Panc1 (cell line): ENCODE measurements around the gene KNCN. TPM values are rescaled to one million over a fixed set of nuclear protein-coding genes. Genes with fewer than 3 reads are reported as not detected.

Experiments
- ATAC-seq: fragments of 200-7000 bp; cut with Tn5 transposase; 2 replicates; pipeline ENCODE4 v1.9.1; 2020; ENCODE audit warnings: mild to moderate bottlenecking, moderate library complexity
- BruUV-seq: library from RNA; stranded (reverse); fragments of 400-500 nt; replicated peaks from 2 replicates; lab custom pipeline; 2021; lab: Mats Ljungman, UMichigan
- CTCF ChIA-PET: fragments of 300-600 bp; sonication (Branson Sonifier 250); formaldehyde crosslinking; loops from one replicate; lab custom pipeline; 2022; ENCODE audit warnings: antibody characterized with exemption; lab: Charles Lee
- POLR2A ChIA-PET: fragments of 300-600 bp; sonication (Branson Sonifier 250); formaldehyde crosslinking; loops from one replicate; lab custom pipeline; 2022; ENCODE audit warnings: antibody characterized with exemption; lab: Charles Lee
- DNase-seq: peaks from one replicate; pipeline ENCODE4 v3.0.0-alpha.2; 2010; ENCODE audit warnings: low read depth, low spot score
- H3K27ac ChIP-seq: 2 replicates; pipeline ENCODE4 v1.5.1; 2011; ENCODE audit warnings: mild to moderate bottlenecking, low read length, inconsistent platforms
- H3K27me3 ChIP-seq: fragments of 200-500 bp; sonication (Bioruptor generic); 2 replicates; pipeline ENCODE4 v1.6.0; 2014; ENCODE audit warnings: low read length, inconsistent platforms; ENCODE audit not compliant: control insufficient read depth, insufficient read depth
- H3K36me3 ChIP-seq: fragments of 200-500 bp; sonication (Bioruptor generic); 2 replicates; pipeline ENCODE4 v1.5.1; 2014; ENCODE audit warnings: inconsistent platforms, mild to moderate bottlenecking, low read length, moderate library complexity; ENCODE audit not compliant: control insufficient read depth, insufficient read depth
- H3K4me1 ChIP-seq: 2 replicates; pipeline ENCODE4 v1.5.1; 2011; ENCODE audit warnings: inconsistent platforms, mild to moderate bottlenecking, low read length, moderate library complexity; ENCODE audit not compliant: control insufficient read depth, insufficient read depth
- H3K4me3 ChIP-seq, 2 experiments: 2 replicates each; pipeline ENCODE4 v1.5.1; 2011 to 2012; ENCODE audit warnings: low read depth in 2 of 2, low read length in 2 of 2, mild to moderate bottlenecking in 2 of 2, inconsistent platforms in 1 of 2, moderate library complexity in 1 of 2
- H3K9me3 ChIP-seq: fragments of 200-500 bp; sonication (Bioruptor generic); 2 replicates; pipeline ENCODE4 v1.5.1; 2014; ENCODE audit warnings: low read depth, mild to moderate bottlenecking, inconsistent platforms, low read length, moderate library complexity; ENCODE audit not compliant: control insufficient read depth, insufficient read depth
- CTCF ChIP-seq: fragments of 450-650 bp; IDR thresholded peaks from 2 replicates; pipeline ENCODE4 v1.5.1; 2017; ENCODE audit warnings: mild to moderate bottlenecking
- POLR2AphosphoS5 ChIP-seq: IDR thresholded peaks from 2 replicates; pipeline ENCODE4 v1.6.1; 2012; ENCODE audit warnings: mild to moderate bottlenecking, low read depth, low read length, moderate library complexity
- SIN3A ChIP-seq: IDR thresholded peaks from 2 replicates; pipeline ENCODE4 v1.6.1; 2012; ENCODE audit warnings: low read depth, mild to moderate bottlenecking, low read length, moderate library complexity, borderline replicate concordance; ENCODE audit not compliant: insufficient read depth
- TCF7L2 ChIP-seq: IDR thresholded peaks from 2 replicates; pipeline ENCODE4 v1.6.1; 2011; ENCODE audit warnings: mild to moderate bottlenecking, low read depth, low read length, inconsistent platforms
- in situ Hi-C: cut with HindIII; loops from 2 replicates; pipeline ENCODE4 v1.10.0; 2016; ENCODE audit warnings: low sequenced_read_pairs, low pct_unique_long_range_greater_than_20kb
- intact Hi-C: fragments of 100-400 bp; cut with micrococcal nuclease; formaldehyde crosslinking; loops from one replicate; pipeline ENCODE4 v1.10.0; 2022; ENCODE audit not compliant: unreplicated experiment
- total RNA-seq: library from RNA; stranded (reverse); gene quantifications from one replicate; pipeline ENCODE4 v1.2.1, GENCODE V29; 2021; ENCODE audit not compliant: unreplicated experiment
- TF ChIP-seq, protein P1 (sequence below), 2 experiments: IDR thresholded peaks; 2 replicates each; pipeline ENCODE4 v1.6.1; 2011 to 2012; ENCODE audit warnings: low read depth in 2 of 2, control low read depth in 1 of 2, low read length in 1 of 2, mild to moderate bottlenecking in 1 of 2, moderate library complexity in 1 of 2; ENCODE audit not compliant: insufficient read depth in 1 of 2

Gene KNCN
- total RNA-seq, 1 experiment from 2014 or later: not detected

- POLR2A ChIA-PET: no interaction called here
- ATAC-seq: no peak
- H3K36me3 ChIP-seq: no peaks in the 10 kb centered on the region
- CTCF ChIA-PET: interaction anchor here (1.2 kb wide), 1 partner anchor 47 kb away, joined by 3 read pairs; no protein-coding TSS in a partner anchor
- intact Hi-C loops (no loop called here), in situ Hi-C loops (no loop called here)
- no peaks in the 10 kb centered on the region for H3K27me3 ChIP-seq
- H3K9me3 ChIP-seq: no peaks in the 10 kb centered on the region
- no peak overlapping the region for H3K4me3 ChIP-seq
- peaks cover 4% of the 10 kb centered on the region; the same call in 1 of the 2 replicates for H3K4me1 ChIP-seq
- DNase-seq: no peak
- no TSS peak for BruUV-seq
- H3K27ac ChIP-seq: no peak overlapping the region
- TF ChIP-seq CTCF (no peak), TCF7L2 (no peak), POLR2AphosphoS5 (no peak), SIN3A (no peak)
- TF ChIP-seq, protein P1, sequence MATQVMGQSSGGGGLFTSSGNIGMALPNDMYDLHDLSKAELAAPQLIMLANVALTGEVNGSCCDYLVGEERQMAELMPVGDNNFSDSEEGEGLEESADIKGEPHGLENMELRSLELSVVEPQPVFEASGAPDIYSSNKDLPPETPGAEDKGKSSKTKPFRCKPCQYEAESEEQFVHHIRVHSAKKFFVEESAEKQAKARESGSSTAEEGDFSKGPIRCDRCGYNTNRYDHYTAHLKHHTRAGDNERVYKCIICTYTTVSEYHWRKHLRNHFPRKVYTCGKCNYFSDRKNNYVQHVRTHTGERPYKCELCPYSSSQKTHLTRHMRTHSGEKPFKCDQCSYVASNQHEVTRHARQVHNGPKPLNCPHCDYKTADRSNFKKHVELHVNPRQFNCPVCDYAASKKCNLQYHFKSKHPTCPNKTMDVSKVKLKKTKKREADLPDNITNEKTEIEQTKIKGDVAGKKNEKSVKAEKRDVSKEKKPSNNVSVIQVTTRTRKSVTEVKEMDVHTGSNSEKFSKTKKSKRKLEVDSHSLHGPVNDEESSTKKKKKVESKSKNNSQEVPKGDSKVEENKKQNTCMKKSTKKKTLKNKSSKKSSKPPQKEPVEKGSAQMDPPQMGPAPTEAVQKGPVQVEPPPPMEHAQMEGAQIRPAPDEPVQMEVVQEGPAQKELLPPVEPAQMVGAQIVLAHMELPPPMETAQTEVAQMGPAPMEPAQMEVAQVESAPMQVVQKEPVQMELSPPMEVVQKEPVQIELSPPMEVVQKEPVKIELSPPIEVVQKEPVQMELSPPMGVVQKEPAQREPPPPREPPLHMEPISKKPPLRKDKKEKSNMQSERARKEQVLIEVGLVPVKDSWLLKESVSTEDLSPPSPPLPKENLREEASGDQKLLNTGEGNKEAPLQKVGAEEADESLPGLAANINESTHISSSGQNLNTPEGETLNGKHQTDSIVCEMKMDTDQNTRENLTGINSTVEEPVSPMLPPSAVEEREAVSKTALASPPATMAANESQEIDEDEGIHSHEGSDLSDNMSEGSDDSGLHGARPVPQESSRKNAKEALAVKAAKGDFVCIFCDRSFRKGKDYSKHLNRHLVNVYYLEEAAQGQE (IDR thresholded peaks at IDR 0.05; ENCODE audit: insufficient read depth in 1 of 2, low read depth in 2 of 2, low read length in 1 of 2): no peak
Measured at GRCh38 chr1:46524843-46525242, 26.6 kb downstream of the KNCN start.

DNA sequence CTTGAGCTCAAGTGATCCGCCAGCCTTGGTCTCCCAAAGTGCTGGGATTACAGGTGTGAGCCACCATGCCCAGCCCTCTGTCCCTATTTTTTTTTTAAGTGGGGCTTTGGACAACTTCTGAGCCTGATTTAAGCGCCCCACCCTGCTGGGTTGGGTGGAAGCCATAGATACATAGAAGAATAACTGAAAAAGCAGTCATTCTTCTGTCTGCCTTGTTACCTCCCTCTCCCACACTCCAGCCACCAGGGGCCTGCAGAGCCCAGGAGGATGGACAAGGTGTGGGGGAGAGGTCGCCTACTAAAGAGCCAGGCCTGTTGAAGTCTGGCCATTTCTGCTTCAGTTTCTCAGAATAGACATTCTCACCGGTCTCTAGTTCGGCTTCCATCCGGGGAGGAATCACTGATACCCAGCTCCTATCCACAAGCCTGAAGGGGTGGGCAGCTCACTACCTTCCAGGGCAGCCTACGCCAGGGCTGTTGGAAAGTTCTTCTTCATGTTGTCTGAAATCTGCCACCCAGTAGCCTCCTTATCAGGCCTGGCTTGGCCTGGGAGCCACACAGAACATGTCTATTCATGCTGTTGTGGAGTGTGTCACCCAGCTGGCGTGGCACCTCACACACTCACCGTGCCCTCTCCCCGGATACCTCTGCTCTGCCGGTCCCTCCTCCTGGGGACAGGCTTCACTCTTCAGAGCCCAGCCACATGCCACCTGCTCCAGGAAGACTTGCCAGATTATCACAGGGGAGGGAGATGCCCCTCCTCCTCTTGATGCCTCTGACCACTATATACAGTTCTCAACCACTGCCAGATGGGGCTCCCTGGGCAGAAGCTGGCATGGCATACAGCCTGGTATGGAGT lies 27.7 kb downstream of the KNCN start:
- BruUV-seq: no TSS peak
- in situ Hi-C loops (no loop called here), intact Hi-C loops (no loop called here)
- H3K4me1 ChIP-seq: peaks cover 4% of the 10 kb centered on the region; the same call in 1 of the 2 replicates
- no peak overlapping the region for H3K4me3 ChIP-seq
- ChIA-PET CTCF (interaction anchor here (1.2 kb wide), 1 partner anchor 77 kb away, joined by 3 read pairs; no protein-coding TSS in a partner anchor), POLR2A (interaction anchor here (0.7 kb wide), 1 partner anchor 16 kb away, joined by 3 read pairs; no protein-coding TSS in a partner anchor)
- no peaks in the 10 kb centered on the region for H3K9me3 ChIP-seq
- DNase-seq: no peak
- no peaks in the 10 kb centered on the region for H3K27me3 ChIP-seq
- H3K27ac ChIP-seq: no peak overlapping the region
- no peak for ATAC-seq
- TF ChIP-seq, protein P1 (IDR thresholded peaks at IDR 0.05; ENCODE audit: insufficient read depth in 1 of 2, low read depth in 2 of 2, low read length in 1 of 2): no peak
- TF ChIP-seq POLR2AphosphoS5 (no peak), CTCF (no peak)
- no peaks in the 10 kb centered on the region for H3K36me3 ChIP-seq
